H9 (cell line): ENCODE measurements around the gene EHMT2. TPM values are rescaled to one million over a fixed set of nuclear protein-coding genes. Genes with fewer than 3 reads are reported as not detected.

Source experiments
- DNase-seq: peaks from one replicate; pipeline ENCODE4 v3.0.0-alpha.2; 2017
- H2AFZ ChIP-seq: one replicate; pipeline ENCODE4 v1.6.1; 2013; ENCODE audit warnings: mild to moderate bottlenecking, low read length, control low read depth, moderate library complexity
- H2AK5ac ChIP-seq: 2 replicates; pipeline ENCODE4 v1.6.1; 2013; ENCODE audit warnings: low read length, control low read depth, mixed read lengths; ENCODE audit not compliant: insufficient read length
- H2BK120ac ChIP-seq: one replicate; pipeline ENCODE4 v1.6.1; 2013; ENCODE audit warnings: low read depth, mild to moderate bottlenecking, low read length, control low read depth, inconsistent platforms; ENCODE audit not compliant: poor library complexity, severe bottlenecking
- H2BK12ac ChIP-seq: 2 replicates; pipeline ENCODE4 v1.6.1; 2013; ENCODE audit warnings: low read length, control low read depth, mixed read lengths, low read depth; ENCODE audit not compliant: insufficient read length
- H2BK15ac ChIP-seq: 2 replicates; pipeline ENCODE4 v1.6.1; 2013; ENCODE audit warnings: low read depth, low read length, control low read depth
- H2BK20ac ChIP-seq: one replicate; pipeline ENCODE4 v1.6.1; 2013; ENCODE audit warnings: low read depth, mild to moderate bottlenecking, low read length, control low read depth, inconsistent platforms; ENCODE audit not compliant: poor library complexity, severe bottlenecking
- H2BK5ac ChIP-seq: 2 replicates; pipeline ENCODE4 v1.6.1; 2013; ENCODE audit warnings: low read length, control low read depth, mixed read lengths; ENCODE audit not compliant: insufficient read length
- H3K14ac ChIP-seq: 2 replicates; pipeline ENCODE4 v1.6.1; 2013; ENCODE audit warnings: low read length, control low read depth; ENCODE audit not compliant: insufficient read depth
- H3K18ac ChIP-seq: 2 replicates; pipeline ENCODE4 v1.6.1; 2013; ENCODE audit warnings: low read depth, mild to moderate bottlenecking, mixed read lengths, low read length, control low read depth; ENCODE audit not compliant: insufficient read length
- H3K23ac ChIP-seq: 2 replicates; pipeline ENCODE4 v1.6.1; 2013; ENCODE audit warnings: low read length, control low read depth, mixed read lengths, low read depth; ENCODE audit not compliant: insufficient read length
- H3K23me2 ChIP-seq: 2 replicates; pipeline ENCODE4 v1.6.1; 2013; ENCODE audit warnings: low read depth, mild to moderate bottlenecking, mixed read lengths, low read length, control low read depth; ENCODE audit not compliant: insufficient read length, poor library complexity, severe bottlenecking
- H3K27ac ChIP-seq: 2 replicates; pipeline ENCODE4 v1.5.1; 2013; ENCODE audit warnings: low read length, control low read depth, mixed read lengths, low read depth; ENCODE audit not compliant: insufficient read length
- H3K27me3 ChIP-seq: 2 replicates; pipeline ENCODE4 v1.6.1; 2013; ENCODE audit warnings: low read length, control low read depth, inconsistent platforms; ENCODE audit not compliant: insufficient read depth
- H3K4ac ChIP-seq: 2 replicates; pipeline ENCODE4 v1.6.1; 2013; ENCODE audit warnings: low read depth, mild to moderate bottlenecking, control low read depth, inconsistent platforms, low read length, moderate library complexity
- H3K4me1 ChIP-seq: 2 replicates; pipeline ENCODE4 v1.6.1; 2013; ENCODE audit warnings: low read length, control low read depth, inconsistent platforms; ENCODE audit not compliant: insufficient read depth
- H3K4me2 ChIP-seq: 2 replicates; pipeline ENCODE4 v1.6.1; 2013; ENCODE audit warnings: low read length, control low read depth, mixed read lengths; ENCODE audit not compliant: insufficient read length, insufficient read depth
- H3K56ac ChIP-seq: 2 replicates; pipeline ENCODE4 v1.6.1; 2013; ENCODE audit warnings: low read depth, mild to moderate bottlenecking, mixed read lengths, low read length, control low read depth; ENCODE audit not compliant: insufficient read length
- H3K79me1 ChIP-seq: 2 replicates; pipeline ENCODE4 v1.6.1; 2013; ENCODE audit warnings: low read depth, mild to moderate bottlenecking, moderate library complexity, low read length, control low read depth, inconsistent platforms; ENCODE audit not compliant: insufficient read depth, poor library complexity, severe bottlenecking
- H3K79me2 ChIP-seq: 2 replicates; pipeline ENCODE4 v1.6.1; 2013; ENCODE audit warnings: low read length, control low read depth, inconsistent platforms; ENCODE audit not compliant: insufficient read depth
- H3K9ac ChIP-seq: 2 replicates; pipeline ENCODE4 v1.6.1; 2013; ENCODE audit warnings: low read length, control low read depth, mixed read lengths; ENCODE audit not compliant: insufficient read length; ENCODE audit errors: extremely low read depth
- H3K9me3 ChIP-seq: one replicate; pipeline ENCODE4 v1.6.1; 2013; ENCODE audit warnings: low read depth, low read length, inconsistent platforms; ENCODE audit not compliant: control insufficient read depth
- H3T11ph ChIP-seq: one replicate; pipeline ENCODE4 v1.6.1; 2013; ENCODE audit warnings: mild to moderate bottlenecking, low read length, control low read depth, inconsistent platforms
- H4K20me1 ChIP-seq: one replicate; pipeline ENCODE4 v1.6.1; 2013; ENCODE audit not compliant: control insufficient read depth, insufficient read length, insufficient read depth
- H4K5ac ChIP-seq: 2 replicates; pipeline ENCODE4 v1.6.1; 2013; ENCODE audit warnings: low read depth, mild to moderate bottlenecking, mixed read lengths, low read length, control low read depth; ENCODE audit not compliant: insufficient read length
- H4K8ac ChIP-seq: replicated peaks from 2 replicates; pipeline ENCODE4 v1.6.1; 2013; ENCODE audit warnings: low read length, control low read depth, mixed read lengths, low read depth; ENCODE audit not compliant: insufficient read length
- H4K91ac ChIP-seq: 2 replicates; pipeline ENCODE4 v1.6.1; 2013; ENCODE audit warnings: low read depth, mild to moderate bottlenecking, moderate library complexity, mixed read lengths, low read length, control low read depth; ENCODE audit not compliant: insufficient read length
- H3K27ac Mint-ChIP-seq, 3 experiments: 2 replicates in 2 of 3; 3 replicates in 1 of 3; pipeline ENCODE4 v1.8.0; 2020 to 2021; ENCODE audit warnings: mixed read lengths in 3 of 3, mild to moderate bottlenecking in 1 of 3, moderate library complexity in 1 of 3
- H3K27me3 Mint-ChIP-seq: 2 replicates; pipeline ENCODE4 v1.8.0; 2021; ENCODE audit warnings: low read depth, mild to moderate bottlenecking, moderate library complexity, mixed read lengths
- H3K36me3 Mint-ChIP-seq, 3 experiments: 2 replicates in 2 of 3; 3 replicates in 1 of 3; pipeline ENCODE4 v1.8.0; 2020 to 2021; ENCODE audit warnings: low read depth in 3 of 3, mixed read lengths in 3 of 3; ENCODE audit not compliant: insufficient read depth in 1 of 3
- H3K4me1 Mint-ChIP-seq, 2 experiments: 2 replicates each; pipeline ENCODE4 v1.8.0; 2020; ENCODE audit warnings: mixed read lengths in 2 of 2
- H3K4me3 Mint-ChIP-seq, 2 experiments: 2 replicates in 1 of 2; 3 replicates in 1 of 2; pipeline ENCODE4 v1.8.0; 2020 to 2021; ENCODE audit warnings: mild to moderate bottlenecking in 2 of 2, mixed read lengths in 2 of 2, moderate library complexity in 1 of 2
- H3K9me3 Mint-ChIP-seq, 2 experiments: 2 replicates in 1 of 2; 3 replicates in 1 of 2; pipeline ENCODE4 v1.8.0; 2020; ENCODE audit warnings: mild to moderate bottlenecking in 2 of 2, mixed read lengths in 2 of 2, moderate library complexity in 1 of 2
- WGBS: extraction: QIAGEN DNeasy Blood & Tissue Kit; methylation state at CpG from one replicate; pipeline ENCODE4 v1.1.7; 2013; ENCODE audit warnings: missing lambda C conversion rate, low lambda C conversion rate, mixed read lengths; ENCODE audit not compliant: insufficient read length; ENCODE audit errors: extremely low coverage; 5-methylcytosine and 5-hydroxymethylcytosine counted together
- total RNA-seq: library from RNA; stranded (reverse); gene quantifications from 2 replicates; pipeline ENCODE4 v1.2.1, GENCODE V29; 2021
- TF ChIP-seq, protein P1 (sequence below): fragments of 200-600 bp; sonication (generic); conservative IDR thresholded peaks from 3 replicates; pipeline ENCODE4 v1.8.0; 2021; ENCODE audit warnings: antibody characterized with exemption, mild to moderate bottlenecking

Gene EHMT2
- total RNA-seq, 1 experiment from 2014 or later, result 124 TPM

DNA sequence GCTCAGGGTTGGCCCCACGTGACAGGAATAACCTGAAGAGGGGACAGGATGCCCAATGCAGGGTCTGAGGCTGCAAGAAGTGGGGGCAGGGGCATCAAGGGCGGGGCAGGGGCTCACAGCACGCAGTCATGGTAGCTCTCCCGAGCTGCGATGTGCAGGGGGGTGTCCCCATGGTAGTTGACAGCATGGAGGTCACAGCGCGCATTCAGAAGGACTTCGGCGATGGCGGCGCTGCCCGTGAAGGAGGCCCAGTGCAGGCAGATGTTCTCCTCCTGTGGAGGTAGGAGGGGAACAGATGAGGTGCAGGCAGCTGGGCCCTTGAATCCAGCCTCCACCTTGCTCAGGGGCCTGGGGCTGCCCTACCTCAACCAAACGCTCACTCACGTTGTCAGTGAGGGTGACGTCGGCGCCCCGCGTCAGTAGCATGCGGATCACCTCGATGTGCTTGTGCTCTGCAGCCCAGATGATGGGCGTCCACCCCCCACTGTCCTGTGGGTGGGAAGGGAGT lies 12.9 kb downstream of the EHMT2 start:
- H3K36me3 Mint-ChIP-seq, result peaks cover 65 to 98% (median 95%) of the 10 kb centered on the region in 3 experiments; a peak in 6 of 7 replicates
- no peaks in the 10 kb centered on the region for H4K20me1 ChIP-seq

More for the DNA sequence above, 12.9 kb downstream of the EHMT2 start:
- H4K5ac ChIP-seq, result no peak overlapping the region
- H3K9me3 ChIP-seq, result no peaks in the 10 kb centered on the region
- H3K27me3 Mint-ChIP-seq, result no peaks in the 10 kb centered on the region
- no peak overlapping the region for H2BK5ac ChIP-seq
- no peak for DNase-seq
- no peaks in the 10 kb centered on the region for H3K9me3 Mint-ChIP-seq
- no peak overlapping the region for H4K91ac ChIP-seq
- H3K79me2 ChIP-seq, result no peaks in the 10 kb centered on the region
- H3K79me1 ChIP-seq, result no peaks in the 10 kb centered on the region
- WGBS, result no CpG with 5 or more reads among the region's 22 CpGs
- H3K4me3 Mint-ChIP-seq, result no peak overlapping the region
- no peak overlapping the region for H3K27ac Mint-ChIP-seq
- no peak overlapping the region for H2BK120ac ChIP-seq
- no peak overlapping the region for H3K27ac ChIP-seq
- H2BK20ac ChIP-seq, result no peak overlapping the region
- H2AK5ac ChIP-seq, result no peak overlapping the region
- H4K8ac ChIP-seq, result no peak overlapping the region
- H3K4me2 ChIP-seq, result no peak overlapping the region
- no peak overlapping the region for H3K18ac ChIP-seq
- H3K23ac ChIP-seq, result no peak overlapping the region
- no peak overlapping the region for H2BK12ac ChIP-seq
- H3K14ac ChIP-seq, result no peak overlapping the region
- H3K4ac ChIP-seq, result no peak overlapping the region
- no peak overlapping the region for H3K56ac ChIP-seq
- H3K4me1 Mint-ChIP-seq, result peaks cover 0 to under 1% of the 10 kb centered on the region in 2 experiments; a peak in 1 of 4 replicates
- no peak overlapping the region for H3T11ph ChIP-seq
- H3K9ac ChIP-seq, result no peak overlapping the region
- no peaks in the 10 kb centered on the region for H3K23me2 ChIP-seq
- no peak overlapping the region for H2BK15ac ChIP-seq
- H3K4me1 ChIP-seq, result no peaks in the 10 kb centered on the region
- TF ChIP-seq, protein P1, sequence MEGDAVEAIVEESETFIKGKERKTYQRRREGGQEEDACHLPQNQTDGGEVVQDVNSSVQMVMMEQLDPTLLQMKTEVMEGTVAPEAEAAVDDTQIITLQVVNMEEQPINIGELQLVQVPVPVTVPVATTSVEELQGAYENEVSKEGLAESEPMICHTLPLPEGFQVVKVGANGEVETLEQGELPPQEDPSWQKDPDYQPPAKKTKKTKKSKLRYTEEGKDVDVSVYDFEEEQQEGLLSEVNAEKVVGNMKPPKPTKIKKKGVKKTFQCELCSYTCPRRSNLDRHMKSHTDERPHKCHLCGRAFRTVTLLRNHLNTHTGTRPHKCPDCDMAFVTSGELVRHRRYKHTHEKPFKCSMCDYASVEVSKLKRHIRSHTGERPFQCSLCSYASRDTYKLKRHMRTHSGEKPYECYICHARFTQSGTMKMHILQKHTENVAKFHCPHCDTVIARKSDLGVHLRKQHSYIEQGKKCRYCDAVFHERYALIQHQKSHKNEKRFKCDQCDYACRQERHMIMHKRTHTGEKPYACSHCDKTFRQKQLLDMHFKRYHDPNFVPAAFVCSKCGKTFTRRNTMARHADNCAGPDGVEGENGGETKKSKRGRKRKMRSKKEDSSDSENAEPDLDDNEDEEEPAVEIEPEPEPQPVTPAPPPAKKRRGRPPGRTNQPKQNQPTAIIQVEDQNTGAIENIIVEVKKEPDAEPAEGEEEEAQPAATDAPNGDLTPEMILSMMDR, result no peak
- no peak overlapping the region for H2AFZ ChIP-seq
- H3K27me3 ChIP-seq, result no peaks in the 10 kb centered on the region
